Stimulated activated CD4-positive, alpha-beta T cell treated with anti-CD3 and anti-CD28 coated beads, Interleukin-12 subunit alpha, Interleukin-12 subunit beta, amount 100 ng/mL, for 4 hours (primary cell): Measurements from ENCODE around the gene EVI5L.
"Not testable (repeated sequence)": the region's sequence is repeated elsewhere in the genome, so short reads cannot be mapped to it uniquely, and the experiment has no call there.

Source experiments
- DNase-seq: peaks from one replicate; pipeline ENCODE4 v3.0.0-alpha.2; 2020

EVI5L gene

GRCh38 chr19:7848779-7849457, 18.9 kb downstream of the EVI5L start:
- no peak for DNase-seq

- DNase-seq = no peak
These were observed 19.6 kb downstream of the EVI5L start for GRCh38 chr19:7849631-7849999.

DNA sequence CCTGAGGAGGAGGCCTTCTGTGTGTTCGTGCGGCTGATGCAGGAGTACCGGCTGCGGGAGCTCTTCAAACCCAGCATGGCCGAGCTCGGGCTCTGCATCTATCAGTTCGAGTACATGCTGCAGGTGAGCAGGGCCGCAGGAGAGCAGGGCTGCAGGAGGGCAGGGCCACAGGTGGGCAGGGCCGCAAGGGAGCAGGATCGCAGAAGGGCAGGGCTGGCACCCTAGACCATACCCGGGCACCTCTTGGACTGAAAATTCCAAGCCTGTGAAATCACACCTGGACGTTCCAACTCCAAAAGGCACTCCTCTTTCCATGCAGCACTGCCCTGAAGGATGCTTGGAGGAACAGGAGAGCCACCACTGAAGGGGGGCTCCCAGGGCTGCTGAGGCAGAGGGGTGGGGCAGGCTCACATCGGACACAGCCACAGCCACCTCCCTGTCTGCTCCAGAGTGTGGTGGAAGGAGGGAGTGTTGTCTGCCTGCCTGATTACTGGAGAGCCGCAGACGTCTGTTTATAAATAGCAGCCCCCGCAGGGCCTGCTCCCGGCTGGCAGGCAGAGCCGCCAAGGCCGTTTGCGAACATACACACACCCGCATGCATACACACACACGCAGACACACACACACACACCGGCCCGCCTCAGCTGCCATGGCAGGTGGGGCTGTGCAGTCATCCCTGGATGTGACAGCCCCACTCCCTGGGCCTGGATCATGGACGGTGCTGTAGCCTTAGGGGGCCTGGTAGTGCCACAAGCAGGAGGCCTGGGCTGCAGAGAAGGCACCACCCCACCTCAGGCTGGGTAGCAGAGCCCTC, 20.2 kb downstream of the EVI5L start:
- DNase-seq = no peak

DNA sequence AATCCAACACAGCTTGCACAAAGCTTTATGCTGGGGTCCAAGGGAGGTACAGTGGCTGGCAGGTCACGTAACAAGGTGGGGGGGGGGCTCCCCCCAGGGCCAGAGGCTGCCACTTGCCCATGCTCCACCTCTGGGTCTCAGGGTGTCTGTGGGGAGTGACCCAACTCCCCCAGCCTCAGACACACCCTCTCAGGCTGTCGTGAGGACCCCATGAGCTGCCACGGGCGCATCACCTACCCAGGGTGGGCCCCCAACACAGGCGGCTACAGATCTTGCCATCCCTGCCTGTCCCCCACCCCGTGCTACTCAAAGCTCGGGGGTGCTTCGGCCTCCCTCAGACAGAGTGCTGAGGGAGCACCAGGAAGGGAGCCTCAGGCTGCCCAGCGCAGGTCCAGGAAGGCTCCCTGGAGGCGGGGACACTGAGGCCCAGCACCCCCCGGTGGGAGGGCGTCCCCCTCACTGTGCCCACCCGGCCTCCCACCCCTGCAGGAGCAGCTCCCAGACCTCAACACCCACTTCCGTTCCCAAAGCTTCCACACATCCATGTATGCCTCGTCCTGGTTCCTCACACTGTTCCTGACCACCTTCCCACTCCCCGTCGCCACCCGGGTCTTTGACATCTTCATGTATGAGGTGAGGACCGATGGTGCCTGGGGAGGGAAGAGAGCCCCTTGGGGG, 21.1 kb downstream of the EVI5L start:
- DNase-seq = no peak

DNA sequence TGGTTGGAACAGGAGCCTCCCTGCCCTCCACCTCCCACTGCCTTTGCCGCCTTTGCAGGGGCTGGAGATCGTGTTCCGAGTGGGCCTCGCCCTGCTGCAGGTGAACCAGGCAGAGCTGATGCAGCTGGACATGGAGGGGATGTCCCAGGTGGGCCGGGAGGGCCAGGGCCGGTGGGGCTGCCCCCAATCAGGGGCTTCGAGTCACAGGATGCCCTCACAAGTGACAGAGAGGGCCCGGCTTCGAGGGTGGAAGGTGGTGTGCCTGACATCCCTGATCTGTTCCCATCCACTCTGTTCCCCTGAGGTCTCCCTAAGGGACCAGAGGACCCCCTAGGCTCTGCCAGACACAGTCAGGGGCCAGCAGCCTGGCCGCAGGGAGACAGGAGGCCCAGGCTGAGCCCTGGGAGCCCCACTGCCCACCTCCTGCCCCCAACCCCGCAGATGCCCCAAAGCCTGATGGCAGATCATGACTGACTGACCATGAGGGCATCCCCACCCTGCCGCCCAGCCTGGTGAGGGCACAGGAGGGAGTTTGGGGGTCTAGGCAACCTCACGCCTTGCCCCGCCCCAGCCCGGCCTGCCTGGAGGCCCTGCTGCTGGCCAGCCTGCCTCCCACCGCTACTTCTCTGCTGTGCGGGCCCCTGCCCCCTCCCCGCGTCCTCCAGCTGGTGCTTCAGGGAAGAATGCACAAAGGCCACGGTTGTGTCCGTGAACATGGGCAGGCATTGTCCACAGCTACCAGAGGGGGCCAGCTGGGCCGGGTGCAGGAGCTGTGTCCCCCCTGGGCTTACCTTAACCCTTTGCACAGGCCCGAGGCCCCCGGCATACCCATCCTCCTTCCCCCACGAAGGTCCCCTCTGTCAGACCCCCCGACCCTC, 21.8 kb downstream of the EVI5L start:
- no peak for DNase-seq

DNA sequence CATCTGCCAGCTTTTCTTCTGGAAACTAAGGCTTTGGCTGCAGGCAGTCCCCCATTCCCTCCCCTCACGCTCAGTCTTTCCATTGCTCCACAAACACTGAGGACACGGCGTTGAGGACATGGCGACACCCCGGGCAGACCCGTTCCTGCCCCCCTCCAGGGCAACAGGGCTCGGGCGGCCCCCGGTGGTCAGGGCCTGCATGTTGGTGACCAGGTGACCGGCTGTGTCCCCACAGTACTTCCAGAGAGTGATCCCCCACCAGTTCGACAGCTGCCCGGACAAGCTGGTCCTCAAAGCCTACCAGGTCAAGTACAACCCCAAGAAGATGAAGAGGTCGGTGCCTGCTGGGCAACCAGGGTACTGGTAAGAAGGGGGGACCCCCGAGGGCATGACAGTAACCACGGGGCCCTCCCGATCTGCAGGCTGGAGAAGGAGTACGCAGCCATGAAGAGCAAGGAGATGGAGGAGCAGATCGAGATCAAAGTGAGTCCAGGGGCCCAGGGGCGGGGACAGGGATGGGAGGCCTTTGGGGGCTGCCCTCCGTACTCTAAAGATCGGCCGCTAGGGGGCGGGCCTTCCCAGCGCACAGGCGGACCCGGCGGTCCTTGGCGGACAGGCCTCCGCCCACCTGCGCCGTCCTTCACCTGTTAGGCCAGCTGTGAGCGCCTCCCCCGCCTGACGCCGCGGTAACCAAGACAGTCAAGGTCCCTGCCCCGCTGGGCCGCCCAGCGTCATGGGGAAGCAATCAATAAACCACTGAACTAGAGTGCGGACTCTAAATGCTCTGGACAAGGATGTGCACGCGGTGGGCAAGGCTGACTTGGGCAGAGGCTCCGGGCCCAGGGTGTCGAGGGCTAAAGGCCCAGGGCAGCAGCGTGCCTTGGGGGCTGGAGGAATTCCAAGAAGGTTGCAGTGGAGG, 23.1 kb downstream of the EVI5L start:
- peak; percentile 65 for DNase-seq

GRCh38 chr19:7853770-7854128, 23.7 kb downstream of the EVI5L start:
- DNase-seq = no peak

- DNase-seq = no peak
These were observed 25.5 kb downstream of the EVI5L start for GRCh38 chr19:7855426-7856108.

DNA sequence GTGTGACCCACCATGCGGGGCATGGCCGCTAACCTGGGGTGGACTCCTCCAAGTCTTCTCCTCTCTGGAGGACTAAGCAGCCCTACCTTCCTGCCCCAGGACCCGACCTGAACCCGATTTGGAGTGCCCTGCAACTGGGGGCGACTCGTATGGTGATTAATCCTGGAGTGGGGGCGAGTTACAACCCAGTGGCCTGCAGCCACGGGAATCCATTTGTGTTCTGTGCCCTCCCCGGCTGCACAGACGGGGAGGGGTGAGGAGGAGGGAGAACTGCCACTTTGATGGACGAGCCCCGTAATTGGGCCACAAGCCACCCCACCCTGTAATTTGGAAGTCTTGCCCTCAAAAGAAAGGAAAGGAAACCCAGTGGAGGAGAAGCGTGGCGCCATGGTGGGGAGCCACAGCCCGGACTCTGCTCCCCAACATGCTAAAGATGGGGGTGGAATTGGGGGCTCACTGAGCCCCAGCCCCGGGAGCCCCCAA, 26.1 kb downstream of the EVI5L start:
- DNase-seq = no peak

- no peak for DNase-seq
These were observed 27.0 kb downstream of the EVI5L start for GRCh38 chr19:7856679-7857663.

DNA sequence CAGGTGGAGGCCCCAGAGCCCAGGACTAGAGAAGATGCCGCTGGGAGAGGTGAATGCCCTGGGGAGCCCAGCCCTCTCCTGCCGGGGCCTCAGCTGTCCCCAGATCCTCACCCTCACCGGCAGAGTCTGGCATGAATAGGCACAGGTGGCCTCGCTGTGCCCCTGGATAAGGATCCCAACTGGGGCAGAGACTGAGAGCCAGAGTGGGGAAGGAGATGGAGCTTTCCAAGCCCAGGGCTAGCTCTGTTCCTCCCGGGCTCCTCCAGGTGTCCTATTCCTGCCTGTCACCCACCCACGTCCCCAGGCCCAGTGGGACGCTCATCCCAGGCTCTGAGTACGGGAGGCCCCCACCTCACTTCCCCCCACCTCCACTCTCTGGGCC, 27.7 kb downstream of the EVI5L start:
- no peak for DNase-seq

- no peak for DNase-seq
These were observed 28.2 kb downstream of the EVI5L start for GRCh38 chr19:7858109-7858770.

GRCh38 chr19:7859087-7859486, 29.1 kb downstream of the EVI5L start:
- DNase-seq = not testable (repeated sequence)

GRCh38 chr19:7859831-7860713, 30.1 kb downstream of the EVI5L start:
- DNase-seq = no peak

GRCh38 chr19:7860714-7861618, 30.9 kb downstream of the EVI5L start:
- no peak for DNase-seq

- no peak for DNase-seq
These were observed 31.8 kb downstream of the EVI5L start for GRCh38 chr19:7861619-7862412.
